HG02840 (cell line): ENCODE measurements around the gene ERG.

ENCODE experiments used
- ATAC-seq: cut with Tn5 transposase; IDR thresholded peaks from one replicate; pipeline ENCODE4 v1.9.1; 2021; ENCODE audit warnings: mild to moderate bottlenecking, moderate library complexity, moderate number of reproducible peaks; ENCODE audit not compliant: unreplicated experiment, low FRiP score

ERG gene

GRCh38 chr21:38343691-38344090 lies 154.6 kb downstream of the ERG start:
- no peak for ATAC-seq

GRCh38 chr21:38342739-38343138 lies 155.5 kb downstream of the ERG start:
- ATAC-seq, result no peak

- no peak for ATAC-seq
Observed at GRCh38 chr21:38341546-38342012, 156.7 kb downstream of the ERG start.

- no peak for ATAC-seq
Observed at GRCh38 chr21:38340131-38340530, 158.1 kb downstream of the ERG start.

GRCh38 chr21:38337793-38338192 lies 160.5 kb downstream of the ERG start:
- ATAC-seq, result no peak

- ATAC-seq, result no peak
Observed at GRCh38 chr21:38334866-38335265, 163.4 kb downstream of the ERG start.

GRCh38 chr21:38333301-38334272 lies 164.7 kb downstream of the ERG start:
- ATAC-seq, result no peak

GRCh38 chr21:38330666-38331065 lies 167.6 kb downstream of the ERG start:
- no peak for ATAC-seq
